ENCODE data around the gene PPFIA4. TPM values are rescaled to one million over a fixed set of nuclear protein-coding genes. Genes with fewer than 3 reads are reported as not detected.

The PPFIA4 gene
- total RNA-seq, 1 experiment from 2014 or later: not detected

DNA sequence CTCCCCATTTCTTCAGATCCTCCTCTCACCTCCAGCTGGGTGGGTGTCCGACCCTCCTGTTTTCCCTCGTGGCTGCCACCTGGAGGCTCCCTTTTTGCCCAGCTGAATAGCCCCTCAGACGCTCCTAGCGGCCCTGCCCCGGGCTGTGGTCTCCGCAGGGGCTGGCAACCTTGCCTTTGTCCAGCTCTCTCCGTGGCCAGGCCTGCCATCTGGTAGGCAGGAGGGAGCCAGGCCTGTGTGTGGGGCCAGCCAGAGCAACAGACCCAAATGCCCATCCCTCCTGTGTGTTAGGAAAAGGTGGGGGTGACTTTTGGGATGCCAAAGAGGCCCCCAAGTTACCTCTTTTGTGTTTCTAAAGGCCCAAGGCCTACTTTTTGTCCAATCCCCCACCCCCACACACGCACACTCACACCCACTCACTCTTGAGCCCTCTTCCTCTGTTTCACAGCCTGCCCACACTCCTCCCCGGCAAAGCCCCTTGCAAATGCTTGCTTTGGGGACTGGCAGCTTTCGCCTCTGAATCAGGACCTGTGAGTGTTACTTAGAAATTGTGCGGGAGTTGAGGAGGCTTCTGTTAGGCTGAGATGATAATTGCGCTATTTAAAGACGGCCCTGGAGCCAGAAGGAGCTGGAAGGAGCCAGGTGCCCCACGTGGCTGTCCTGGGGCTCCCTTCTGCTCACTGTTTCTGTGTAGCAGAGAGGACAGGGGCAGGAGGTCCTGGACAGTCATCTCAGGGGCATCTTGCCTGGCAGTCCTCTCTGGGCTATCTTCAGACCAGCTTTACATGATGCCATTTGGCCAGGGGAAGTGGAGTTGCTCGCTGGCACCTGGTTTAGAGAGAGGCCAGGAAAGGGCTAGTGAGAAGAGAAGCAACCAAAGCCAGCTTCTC lies 9.1 kb downstream of the PPFIA4 start:
- H4K20me1 ChIP-seq (ENCODE audit: insufficient read depth, low read depth, low read length): no peaks in the 10 kb centered on the region
- H3K79me2 ChIP-seq (ENCODE audit: low read length): no peaks in the 10 kb centered on the region
- H3K4me2 ChIP-seq (ENCODE audit: low read depth, low read length, poor library complexity, severe bottlenecking): no peak overlapping the region
- H2AFZ ChIP-seq (ENCODE audit: low read length): no peak overlapping the region
- no peak overlapping the region for H3K27ac ChIP-seq (ENCODE audit: low read length)
- H3K27me3 ChIP-seq (ENCODE audit: low read length): no peaks in the 10 kb centered on the region
- DNase-seq: no peak
- H3K9me3 ChIP-seq (ENCODE audit: low read length): no peaks in the 10 kb centered on the region
- H3K4me1 ChIP-seq (ENCODE audit: low read length): peaks cover 10% of the 10 kb centered on the region
- no peak overlapping the region for H3K9ac ChIP-seq (ENCODE audit: low read length)
- H3K4me3 ChIP-seq (ENCODE audit: low read length): no peak overlapping the region
- no peaks in the 10 kb centered on the region for H3K9me2 ChIP-seq (replicated peaks; ENCODE audit: insufficient read depth, low read length)
- no peaks in the 10 kb centered on the region for H3K36me3 ChIP-seq (ENCODE audit: insufficient read depth, low read length)

DNA sequence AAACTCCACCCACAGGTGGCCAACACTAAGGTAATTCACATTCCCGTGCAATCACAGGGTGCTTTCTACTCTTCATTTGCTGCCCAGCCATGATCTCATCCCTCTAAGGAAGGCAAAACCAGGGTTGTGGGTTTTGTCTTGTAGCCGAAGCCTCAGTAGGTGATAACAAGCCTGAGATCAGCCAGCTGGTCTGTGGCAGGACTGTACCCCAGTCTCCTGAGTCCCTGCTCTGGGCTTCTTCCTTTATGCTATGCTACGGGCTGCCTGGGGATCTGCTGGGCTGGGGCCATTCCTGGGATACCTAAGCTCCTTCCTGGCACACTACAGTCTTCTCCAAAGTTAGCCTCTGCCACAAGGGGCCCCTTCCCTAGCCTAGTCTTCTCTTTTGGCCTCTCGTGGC lies 9.8 kb downstream of the PPFIA4 start:
- no peaks in the 10 kb centered on the region for H3K9me3 ChIP-seq (ENCODE audit: low read length)
- H3K9me2 ChIP-seq (replicated peaks; ENCODE audit: insufficient read depth, low read length): no peaks in the 10 kb centered on the region
- H3K27me3 ChIP-seq (ENCODE audit: low read length): no peaks in the 10 kb centered on the region
- H3K36me3 ChIP-seq (ENCODE audit: insufficient read depth, low read length): no peaks in the 10 kb centered on the region
- no peaks in the 10 kb centered on the region for H3K79me2 ChIP-seq (ENCODE audit: low read length)
- H2AFZ ChIP-seq (ENCODE audit: low read length): no peak overlapping the region
- H4K20me1 ChIP-seq (ENCODE audit: insufficient read depth, low read depth, low read length): no peaks in the 10 kb centered on the region
- no peak overlapping the region for H3K4me3 ChIP-seq (ENCODE audit: low read length)
- H3K9ac ChIP-seq (ENCODE audit: low read length): no peak overlapping the region
- H3K27ac ChIP-seq (ENCODE audit: low read length): no peak overlapping the region
- no peak overlapping the region for H3K4me2 ChIP-seq (ENCODE audit: low read depth, low read length, poor library complexity, severe bottlenecking)
- H3K4me1 ChIP-seq (ENCODE audit: low read length): peaks cover 18% of the 10 kb centered on the region
- DNase-seq: no peak

DNA sequence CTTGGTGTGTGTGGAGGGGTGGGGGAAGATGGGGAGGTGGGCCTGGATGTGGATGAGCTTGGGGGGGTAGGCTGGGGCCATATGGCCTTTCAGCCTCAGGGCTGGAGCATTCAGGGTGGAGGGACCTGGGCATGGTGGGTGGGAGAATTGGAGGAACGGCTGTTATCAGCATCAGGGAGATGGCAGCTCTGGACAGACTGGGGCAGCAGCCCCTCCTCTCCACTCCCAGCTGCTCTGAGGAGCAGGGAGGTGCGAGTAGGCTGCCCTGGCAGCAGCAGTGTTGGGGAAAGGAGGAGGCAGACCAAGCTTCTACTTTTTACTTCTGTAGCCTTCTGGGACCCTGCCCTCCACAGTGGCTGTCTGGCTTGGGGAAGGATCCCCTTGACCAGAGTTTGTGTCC lies 10.2 kb downstream of the PPFIA4 start:
- Histone ChIP-seq H3K36me3 (ENCODE audit: insufficient read depth, low read length) (no peaks in the 10 kb centered on the region), H3K79me2 (ENCODE audit: low read length) (no peaks in the 10 kb centered on the region), H3K4me2 (ENCODE audit: low read depth, low read length, poor library complexity, severe bottlenecking) (no peak overlapping the region), H3K9me3 (ENCODE audit: low read length) (no peaks in the 10 kb centered on the region), H3K27me3 (ENCODE audit: low read length) (no peaks in the 10 kb centered on the region), H3K27ac (ENCODE audit: low read length) (no peak overlapping the region), H3K4me1 (ENCODE audit: low read length) (peaks cover 18% of the 10 kb centered on the region), H3K9me2 (replicated peaks; ENCODE audit: insufficient read depth, low read length) (no peaks in the 10 kb centered on the region), H2AFZ (ENCODE audit: low read length) (no peak overlapping the region), H3K9ac (ENCODE audit: low read length) (no peak overlapping the region), H4K20me1 (ENCODE audit: insufficient read depth, low read depth, low read length) (no peaks in the 10 kb centered on the region), H3K4me3 (ENCODE audit: low read length) (no peak overlapping the region)
- no peak for DNase-seq

DNA sequence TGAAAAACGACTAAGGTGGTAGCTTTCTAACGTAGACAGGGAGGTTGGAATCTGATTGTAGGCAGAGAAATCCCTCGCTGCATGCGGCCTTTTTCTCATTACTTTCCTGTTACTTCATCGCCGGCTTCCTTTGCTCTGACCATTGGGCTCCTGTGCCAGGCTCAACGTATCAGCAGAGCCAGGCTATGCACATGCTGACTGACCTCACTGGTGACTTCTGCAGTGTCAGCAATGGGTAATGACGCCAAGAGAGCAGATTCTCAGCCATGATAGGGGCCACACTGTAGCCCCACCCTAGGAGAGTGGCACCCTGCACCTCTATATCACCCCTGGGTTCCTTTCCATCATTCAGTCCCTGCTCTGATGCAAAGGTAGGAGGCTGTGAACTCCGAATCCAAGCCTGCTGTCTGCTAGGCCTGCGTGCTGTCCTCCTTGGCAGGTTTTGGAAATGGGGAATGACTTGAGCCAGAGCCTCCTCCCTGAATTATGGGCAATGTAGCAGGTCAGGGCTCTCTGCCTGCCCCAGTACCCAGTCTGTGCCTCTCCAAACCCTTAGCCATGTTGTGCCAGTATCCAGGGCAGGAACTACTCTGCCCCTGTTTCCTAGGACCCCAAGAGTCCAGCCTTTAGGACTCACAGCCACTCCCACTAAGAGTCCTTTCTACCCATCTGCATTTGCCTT lies 11.4 kb downstream of the PPFIA4 start:
- no peak overlapping the region for H3K4me3 ChIP-seq (ENCODE audit: low read length)
- H3K9me2 ChIP-seq (replicated peaks; ENCODE audit: insufficient read depth, low read length): no peaks in the 10 kb centered on the region
- H3K27ac ChIP-seq (ENCODE audit: low read length): no peak overlapping the region
- no peaks in the 10 kb centered on the region for H4K20me1 ChIP-seq (ENCODE audit: insufficient read depth, low read depth, low read length)
- H3K4me2 ChIP-seq (ENCODE audit: low read depth, low read length, poor library complexity, severe bottlenecking): no peak overlapping the region
- H3K79me2 ChIP-seq (ENCODE audit: low read length): no peaks in the 10 kb centered on the region
- H3K27me3 ChIP-seq (ENCODE audit: low read length): no peaks in the 10 kb centered on the region
- H3K9me3 ChIP-seq (ENCODE audit: low read length): no peaks in the 10 kb centered on the region
- H3K4me1 ChIP-seq (ENCODE audit: low read length): peaks cover 18% of the 10 kb centered on the region
- no peak overlapping the region for H2AFZ ChIP-seq (ENCODE audit: low read length)
- no peaks in the 10 kb centered on the region for H3K36me3 ChIP-seq (ENCODE audit: insufficient read depth, low read length)
- no peak overlapping the region for H3K9ac ChIP-seq (ENCODE audit: low read length)
- DNase-seq: no peak

DNA sequence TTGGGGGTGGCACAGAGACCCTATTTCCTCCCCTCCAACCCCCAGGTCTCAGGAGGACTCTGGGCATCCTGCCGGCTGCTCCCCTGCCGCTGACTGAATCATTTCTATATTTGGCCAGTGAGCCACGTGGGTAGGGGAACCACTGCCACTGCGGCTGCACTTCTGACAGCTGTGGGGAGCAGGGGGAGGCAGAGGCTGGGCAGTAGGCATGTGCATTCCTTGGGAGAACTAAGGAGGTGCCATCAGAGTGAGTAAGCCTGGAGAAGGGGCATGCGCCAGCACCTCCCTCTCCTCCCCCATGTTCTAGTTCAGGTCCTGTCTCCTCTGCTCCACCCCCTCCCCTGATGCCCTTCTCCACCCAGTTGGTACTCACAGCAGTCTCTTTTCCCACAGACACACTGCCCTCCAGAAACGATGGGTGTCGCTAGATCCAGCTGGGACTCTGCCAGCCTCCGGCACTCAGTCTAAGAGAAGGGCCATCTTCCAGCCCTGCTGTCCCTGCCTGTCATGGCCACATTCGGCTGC lies 12.0 kb downstream of the PPFIA4 start:
- no peak overlapping the region for H3K4me3 ChIP-seq (ENCODE audit: low read length)
- no peaks in the 10 kb centered on the region for H4K20me1 ChIP-seq (ENCODE audit: insufficient read depth, low read depth, low read length)
- no peak overlapping the region for H2AFZ ChIP-seq (ENCODE audit: low read length)
- no peaks in the 10 kb centered on the region for H3K9me3 ChIP-seq (ENCODE audit: low read length)
- no peaks in the 10 kb centered on the region for H3K36me3 ChIP-seq (ENCODE audit: insufficient read depth, low read length)
- no peak for DNase-seq
- H3K79me2 ChIP-seq (ENCODE audit: low read length): no peaks in the 10 kb centered on the region
- H3K9ac ChIP-seq (ENCODE audit: low read length): no peak overlapping the region
- no peak overlapping the region for H3K4me2 ChIP-seq (ENCODE audit: low read depth, low read length, poor library complexity, severe bottlenecking)
- H3K27me3 ChIP-seq (ENCODE audit: low read length): no peaks in the 10 kb centered on the region
- H3K4me1 ChIP-seq (ENCODE audit: low read length): peaks cover 18% of the 10 kb centered on the region
- no peaks in the 10 kb centered on the region for H3K9me2 ChIP-seq (replicated peaks; ENCODE audit: insufficient read depth, low read length)
- no peak overlapping the region for H3K27ac ChIP-seq (ENCODE audit: low read length)

DNA sequence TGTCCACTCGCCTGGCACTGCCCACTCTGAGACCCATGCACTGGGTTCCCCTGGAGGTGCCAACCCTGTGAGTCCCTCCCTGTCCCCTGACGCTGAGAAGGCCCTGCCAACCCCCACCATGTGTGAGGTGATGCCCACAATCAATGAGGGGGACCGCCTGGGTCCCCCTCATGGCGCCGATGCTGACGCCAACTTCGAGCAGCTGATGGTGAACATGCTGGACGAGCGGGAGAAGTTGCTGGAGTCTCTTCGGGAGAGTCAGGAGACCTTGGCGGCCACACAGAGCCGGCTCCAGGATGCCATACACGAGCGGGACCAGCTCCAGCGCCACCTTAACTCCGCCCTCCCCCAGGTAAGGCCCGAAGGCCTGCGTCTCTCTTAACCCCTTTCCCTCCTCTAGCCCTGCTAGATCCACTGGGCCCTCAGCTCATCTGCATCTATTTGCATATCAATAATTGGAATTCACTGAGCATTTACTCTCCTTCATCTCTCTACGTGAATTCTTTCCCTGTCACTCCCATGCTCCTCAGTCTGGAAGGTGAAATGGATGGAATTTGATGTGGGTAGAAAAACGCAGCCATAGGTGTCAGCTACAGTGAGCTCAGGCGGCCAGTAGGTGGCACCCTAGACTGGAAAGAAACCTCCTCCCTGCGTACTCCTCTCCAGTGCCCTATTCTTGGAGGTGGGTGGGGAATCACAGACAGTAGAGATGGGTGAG lies 12.8 kb downstream of the PPFIA4 start:
- H4K20me1 ChIP-seq (ENCODE audit: insufficient read depth, low read depth, low read length): no peaks in the 10 kb centered on the region
- no peaks in the 10 kb centered on the region for H3K27me3 ChIP-seq (ENCODE audit: low read length)
- no peaks in the 10 kb centered on the region for H3K36me3 ChIP-seq (ENCODE audit: insufficient read depth, low read length)
- peak; percentile 85 for DNase-seq
- H3K27ac ChIP-seq (ENCODE audit: low read length): no peak overlapping the region
- no peak overlapping the region for H2AFZ ChIP-seq (ENCODE audit: low read length)
- H3K4me3 ChIP-seq (ENCODE audit: low read length): no peak overlapping the region
- no peaks in the 10 kb centered on the region for H3K9me3 ChIP-seq (ENCODE audit: low read length)
- no peak overlapping the region for H3K9ac ChIP-seq (ENCODE audit: low read length)
- no peaks in the 10 kb centered on the region for H3K79me2 ChIP-seq (ENCODE audit: low read length)
- H3K9me2 ChIP-seq (replicated peaks; ENCODE audit: insufficient read depth, low read length): no peaks in the 10 kb centered on the region
- H3K4me2 ChIP-seq (ENCODE audit: low read depth, low read length, poor library complexity, severe bottlenecking): no peak overlapping the region
- H3K4me1 ChIP-seq (ENCODE audit: low read length): peaks cover 18% of the 10 kb centered on the region

DNA sequence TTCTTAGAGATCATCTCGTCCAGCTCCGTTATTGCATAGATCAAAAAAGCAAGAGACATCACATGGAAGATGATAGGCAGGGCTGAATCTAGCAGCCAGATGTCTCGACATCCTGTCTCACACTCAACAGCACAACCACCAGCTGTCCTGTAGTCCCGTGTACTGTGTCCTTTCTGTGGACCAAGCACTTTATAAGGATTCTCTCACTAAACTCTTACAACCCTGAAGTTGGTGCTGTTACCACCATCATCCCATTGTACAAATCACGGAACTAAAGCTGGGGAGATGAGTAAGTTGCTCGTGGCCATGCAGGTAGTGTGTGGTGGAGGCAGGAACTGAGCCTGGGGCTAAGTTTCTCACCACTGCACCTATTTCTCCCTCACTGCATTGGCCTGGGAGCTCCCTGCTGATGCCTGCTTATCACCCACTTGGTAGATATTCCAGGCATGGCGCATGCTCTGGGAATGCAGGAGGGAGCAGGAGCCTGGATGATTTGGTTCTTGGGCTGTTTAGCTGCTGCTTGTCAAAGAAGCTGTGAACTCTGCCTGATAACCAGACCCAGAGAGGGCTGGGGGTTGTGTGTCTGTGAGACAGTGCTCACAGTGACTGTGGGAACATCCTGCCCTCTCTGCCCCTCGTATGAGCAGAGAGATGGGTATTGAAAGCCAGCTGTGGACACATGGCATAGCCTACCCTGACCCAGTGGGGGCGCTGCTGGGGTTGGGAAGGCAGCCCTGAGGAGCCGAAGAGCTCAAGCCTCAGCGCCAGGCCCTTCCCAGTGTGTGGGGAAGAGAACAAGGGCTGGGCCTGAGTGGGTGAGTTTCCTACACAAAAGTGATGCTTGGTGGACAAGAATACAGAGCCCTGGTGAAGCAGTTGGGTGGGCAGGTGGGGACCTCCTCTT lies 13.6 kb downstream of the PPFIA4 start:
- Histone ChIP-seq H3K9me2 (replicated peaks; ENCODE audit: insufficient read depth, low read length) (no peaks in the 10 kb centered on the region), H3K27me3 (ENCODE audit: low read length) (no peaks in the 10 kb centered on the region), H3K36me3 (ENCODE audit: insufficient read depth, low read length) (no peaks in the 10 kb centered on the region), H3K27ac (ENCODE audit: low read length) (no peak overlapping the region), H2AFZ (ENCODE audit: low read length) (peak overlapping the region; percentile 11; the same call in 1 of the 2 replicates), H3K9me3 (ENCODE audit: low read length) (no peaks in the 10 kb centered on the region), H3K4me1 (ENCODE audit: low read length) (peaks cover 18% of the 10 kb centered on the region), H4K20me1 (ENCODE audit: insufficient read depth, low read depth, low read length) (no peaks in the 10 kb centered on the region), H3K4me3 (ENCODE audit: low read length) (no peak overlapping the region), H3K4me2 (ENCODE audit: low read depth, low read length, poor library complexity, severe bottlenecking) (peak overlapping the region; percentile 18), H3K9ac (ENCODE audit: low read length) (0 out of 2 replicates have a peak overlapping the region, but pooled peaks have one; percentile 5), H3K79me2 (ENCODE audit: low read length) (no peaks in the 10 kb centered on the region)
- peak; percentile 86 for DNase-seq
